K562 (cell line): ENCODE results near the gene SHISA6.

Experiments
- BRD9 ChIP-seq: fragments of 450-650 bp; IDR thresholded peaks from 2 replicates; pipeline ENCODE4 v1.6.1; 2018; ENCODE audit warnings: low read depth; ENCODE audit not compliant: partially characterized antibody
- CHD4 ChIP-seq: fragments of 200-600 bp; sonication (generic); IDR thresholded peaks from 3 replicates; pipeline ENCODE4 v1.6.1; 2012; ENCODE audit warnings: low read depth, mild to moderate bottlenecking, mixed read lengths, low read length, inconsistent platforms; ENCODE audit not compliant: insufficient read depth, insufficient replicate concordance, poor library complexity, severe bottlenecking
- EP300 ChIP-seq: IDR thresholded peaks from 2 replicates; pipeline ENCODE4 v1.6.1; 2012; ENCODE audit warnings: low read length, improper control_type of control experiment
- EZH2 ChIP-seq: IDR thresholded peaks from 2 replicates; pipeline ENCODE4 v1.6.1; 2012; ENCODE audit warnings: low read depth, mild to moderate bottlenecking, inconsistent platforms, low read length, borderline replicate concordance
- HLTF ChIP-seq: fragments of 450-650 bp; IDR thresholded peaks from 2 replicates; pipeline ENCODE4 v1.6.1; 2016
- ILF3 ChIP-seq: fragments of 450-650 bp; IDR thresholded peaks from 2 replicates; pipeline ENCODE4 v1.6.1; 2018; ENCODE audit warnings: antibody characterized with exemption, mild to moderate bottlenecking, moderate library complexity, borderline replicate concordance
- POLR2A ChIP-seq: fragments of 450-650 bp; conservative IDR thresholded peaks from 2 replicates; pipeline ENCODE4 v1.6.1; 2016
- RB1 ChIP-seq: fragments of 450-650 bp; IDR thresholded peaks from 2 replicates; pipeline ENCODE4 v1.6.1; 2017; ENCODE audit warnings: low read depth, mild to moderate bottlenecking
- ZNF436 ChIP-seq: fragments of 250-450, 450-650 bp; sonication (Bioruptor Pico); formaldehyde crosslinking; IDR thresholded peaks from 2 replicates; pipeline ENCODE4 v1.7.0; 2020; ENCODE audit warnings: mild to moderate bottlenecking
- TF ChIP-seq, protein P1 (sequence below): sonication (generic); formaldehyde crosslinking; IDR thresholded peaks from 2 replicates; pipeline ENCODE4 v1.8.1; 2023; ENCODE audit warnings: mild to moderate bottlenecking, missing genetic modification reagents
- TF ChIP-seq, protein P2 (sequence below): fragments of 250-450 bp; sonication (Bioruptor Pico); IDR thresholded peaks from 2 replicates; pipeline ENCODE4 v1.8.0; 2022; ENCODE audit warnings: inconsistent platforms, mild to moderate bottlenecking, moderate library complexity, borderline replicate concordance
- TF ChIP-seq, protein P3 (sequence below): fragments of 450-650 bp; formaldehyde crosslinking; IDR thresholded peaks from 2 replicates; pipeline ENCODE4 v1.4.0; 2022; ENCODE audit warnings: missing genetic modification characterization
- TF ChIP-seq, protein P4 (sequence below): sonication (generic); formaldehyde crosslinking; IDR thresholded peaks from 2 replicates; pipeline ENCODE4 v1.8.1; 2023; ENCODE audit warnings: mild to moderate bottlenecking, missing genetic modification reagents, moderate library complexity

DNA sequence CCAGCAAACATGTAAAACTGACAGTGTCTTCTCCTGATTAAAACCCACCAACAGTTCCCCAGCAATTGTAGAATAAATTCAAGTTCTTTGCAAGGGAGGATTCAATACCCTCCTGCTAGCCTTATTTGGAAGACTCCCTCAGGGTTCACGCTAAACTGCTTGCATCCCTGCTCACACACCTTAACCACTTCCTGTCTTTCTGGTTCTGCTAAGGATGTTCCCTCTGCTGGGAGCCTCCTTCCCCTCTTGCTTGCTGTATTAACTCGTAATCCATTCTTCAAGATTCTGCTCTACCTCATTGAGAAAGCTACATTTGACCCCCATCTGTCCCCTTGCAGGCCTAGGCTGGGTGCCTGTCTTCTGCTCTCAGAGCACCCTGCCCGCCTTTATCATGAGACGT, 2.3 kb upstream of the SHISA6 start:
- no peak for TF ChIP-seq HLTF
- no peak for TF ChIP-seq EZH2
- no peak for TF ChIP-seq CHD4
- no peak for TF ChIP-seq ILF3
- no peak for TF ChIP-seq BRD9
- no peak for TF ChIP-seq RB1
- no peak for TF ChIP-seq ZNF436
- TF ChIP-seq, protein P1, sequence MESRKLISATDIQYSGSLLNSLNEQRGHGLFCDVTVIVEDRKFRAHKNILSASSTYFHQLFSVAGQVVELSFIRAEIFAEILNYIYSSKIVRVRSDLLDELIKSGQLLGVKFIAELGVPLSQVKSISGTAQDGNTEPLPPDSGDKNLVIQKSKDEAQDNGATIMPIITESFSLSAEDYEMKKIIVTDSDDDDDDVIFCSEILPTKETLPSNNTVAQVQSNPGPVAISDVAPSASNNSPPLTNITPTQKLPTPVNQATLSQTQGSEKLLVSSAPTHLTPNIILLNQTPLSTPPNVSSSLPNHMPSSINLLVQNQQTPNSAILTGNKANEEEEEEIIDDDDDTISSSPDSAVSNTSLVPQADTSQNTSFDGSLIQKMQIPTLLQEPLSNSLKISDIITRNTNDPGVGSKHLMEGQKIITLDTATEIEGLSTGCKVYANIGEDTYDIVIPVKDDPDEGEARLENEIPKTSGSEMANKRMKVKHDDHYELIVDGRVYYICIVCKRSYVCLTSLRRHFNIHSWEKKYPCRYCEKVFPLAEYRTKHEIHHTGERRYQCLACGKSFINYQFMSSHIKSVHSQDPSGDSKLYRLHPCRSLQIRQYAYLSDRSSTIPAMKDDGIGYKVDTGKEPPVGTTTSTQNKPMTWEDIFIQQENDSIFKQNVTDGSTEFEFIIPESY (CRISPR knock-in tag) = no peak
- no peak for TF ChIP-seq EP300
- TF ChIP-seq POLR2A = no peak
- TF ChIP-seq, protein P2, sequence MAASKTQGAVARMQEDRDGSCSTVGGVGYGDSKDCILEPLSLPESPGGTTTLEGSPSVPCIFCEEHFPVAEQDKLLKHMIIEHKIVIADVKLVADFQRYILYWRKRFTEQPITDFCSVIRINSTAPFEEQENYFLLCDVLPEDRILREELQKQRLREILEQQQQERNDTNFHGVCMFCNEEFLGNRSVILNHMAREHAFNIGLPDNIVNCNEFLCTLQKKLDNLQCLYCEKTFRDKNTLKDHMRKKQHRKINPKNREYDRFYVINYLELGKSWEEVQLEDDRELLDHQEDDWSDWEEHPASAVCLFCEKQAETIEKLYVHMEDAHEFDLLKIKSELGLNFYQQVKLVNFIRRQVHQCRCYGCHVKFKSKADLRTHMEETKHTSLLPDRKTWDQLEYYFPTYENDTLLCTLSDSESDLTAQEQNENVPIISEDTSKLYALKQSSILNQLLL (CRISPR knock-in tag) = no peak
- TF ChIP-seq, protein P3, sequence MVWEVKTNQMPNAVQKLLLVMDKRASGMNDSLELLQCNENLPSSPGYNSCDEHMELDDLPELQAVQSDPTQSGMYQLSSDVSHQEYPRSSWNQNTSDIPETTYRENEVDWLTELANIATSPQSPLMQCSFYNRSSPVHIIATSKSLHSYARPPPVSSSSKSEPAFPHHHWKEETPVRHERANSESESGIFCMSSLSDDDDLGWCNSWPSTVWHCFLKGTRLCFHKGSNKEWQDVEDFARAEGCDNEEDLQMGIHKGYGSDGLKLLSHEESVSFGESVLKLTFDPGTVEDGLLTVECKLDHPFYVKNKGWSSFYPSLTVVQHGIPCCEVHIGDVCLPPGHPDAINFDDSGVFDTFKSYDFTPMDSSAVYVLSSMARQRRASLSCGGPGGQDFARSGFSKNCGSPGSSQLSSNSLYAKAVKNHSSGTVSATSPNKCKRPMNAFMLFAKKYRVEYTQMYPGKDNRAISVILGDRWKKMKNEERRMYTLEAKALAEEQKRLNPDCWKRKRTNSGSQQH (CRISPR knock-in tag) = no peak
- TF ChIP-seq, protein P4, sequence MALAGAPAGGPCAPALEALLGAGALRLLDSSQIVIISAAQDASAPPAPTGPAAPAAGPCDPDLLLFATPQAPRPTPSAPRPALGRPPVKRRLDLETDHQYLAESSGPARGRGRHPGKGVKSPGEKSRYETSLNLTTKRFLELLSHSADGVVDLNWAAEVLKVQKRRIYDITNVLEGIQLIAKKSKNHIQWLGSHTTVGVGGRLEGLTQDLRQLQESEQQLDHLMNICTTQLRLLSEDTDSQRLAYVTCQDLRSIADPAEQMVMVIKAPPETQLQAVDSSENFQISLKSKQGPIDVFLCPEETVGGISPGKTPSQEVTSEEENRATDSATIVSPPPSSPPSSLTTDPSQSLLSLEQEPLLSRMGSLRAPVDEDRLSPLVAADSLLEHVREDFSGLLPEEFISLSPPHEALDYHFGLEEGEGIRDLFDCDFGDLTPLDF (CRISPR knock-in tag) = no peak
